Effector memory CD4-positive, alpha-beta T cell (primary cell): ENCODE measurements around the gene ZDHHC21.

Experiments used
- DNase-seq, 3 donors: peaks; one replicate each; pipeline ENCODE4 v3.0.0-alpha.2; 2020
- H3K27ac ChIP-seq: 2 replicates; pipeline ENCODE4 v1.7.0; 2013; ENCODE audit warnings: mild to moderate bottlenecking, low read length, moderate library complexity; ENCODE audit not compliant: insufficient read depth, poor library complexity, severe bottlenecking
- H3K27me3 ChIP-seq: replicated peaks from 2 replicates; pipeline ENCODE4 v1.7.0; 2013; ENCODE audit warnings: mild to moderate bottlenecking, low read length; ENCODE audit not compliant: insufficient read depth, control insufficient read depth, poor library complexity, severe bottlenecking
- H3K36me3 ChIP-seq: 2 replicates; pipeline ENCODE4 v1.7.0; 2013; ENCODE audit warnings: mild to moderate bottlenecking, low read length, moderate library complexity; ENCODE audit not compliant: control insufficient read depth, insufficient read depth
- H3K4me1 ChIP-seq: 2 replicates; pipeline ENCODE4 v1.7.0; 2013; ENCODE audit warnings: low read length, mild to moderate bottlenecking; ENCODE audit not compliant: control insufficient read depth, insufficient read depth, poor library complexity, severe bottlenecking
- H3K4me3 ChIP-seq: 2 replicates; pipeline ENCODE4 v1.7.0; 2013; ENCODE audit warnings: low read length, low read depth, mild to moderate bottlenecking; ENCODE audit not compliant: insufficient read depth, poor library complexity, severe bottlenecking
- H3K9me3 ChIP-seq: 2 replicates; pipeline ENCODE4 v1.7.0; 2013; ENCODE audit warnings: mild to moderate bottlenecking, low read length, moderate library complexity; ENCODE audit not compliant: control insufficient read depth
- total RNA-seq, 3 donors: gene quantifications; one replicate each; lab custom pipeline; 2026; lab: John Stamatoyannopoulos, UW

ZDHHC21 gene, protein sequence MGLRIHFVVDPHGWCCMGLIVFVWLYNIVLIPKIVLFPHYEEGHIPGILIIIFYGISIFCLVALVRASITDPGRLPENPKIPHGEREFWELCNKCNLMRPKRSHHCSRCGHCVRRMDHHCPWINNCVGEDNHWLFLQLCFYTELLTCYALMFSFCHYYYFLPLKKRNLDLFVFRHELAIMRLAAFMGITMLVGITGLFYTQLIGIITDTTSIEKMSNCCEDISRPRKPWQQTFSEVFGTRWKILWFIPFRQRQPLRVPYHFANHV
- 18.0 to 26.1 (median 19.8) reads per million in 3 donors for total RNA-seq

GRCh38 chr9:14693251-14693861, at the start of gene ZDHHC21:
ZDHHC21 (minus strand) TSS chr9:14693432; CDS start chr9:14674340, 19,092 bp downstream.
- Histone ChIP-seq H3K4me1 (peaks cover 5% of the 10 kb centered on the region), H3K4me3 (peak within 1 kb of the TSS; percentile 75), H3K36me3 (no peaks in the 10 kb centered on the region), H3K27me3 (no peaks in the 10 kb centered on the region), H3K9me3 (no peaks in the 10 kb centered on the region), H3K27ac (peak within 1 kb of the TSS; percentile 21)
- DNase-seq: peak; percentile 19 to 24 (median 24)

DNA sequence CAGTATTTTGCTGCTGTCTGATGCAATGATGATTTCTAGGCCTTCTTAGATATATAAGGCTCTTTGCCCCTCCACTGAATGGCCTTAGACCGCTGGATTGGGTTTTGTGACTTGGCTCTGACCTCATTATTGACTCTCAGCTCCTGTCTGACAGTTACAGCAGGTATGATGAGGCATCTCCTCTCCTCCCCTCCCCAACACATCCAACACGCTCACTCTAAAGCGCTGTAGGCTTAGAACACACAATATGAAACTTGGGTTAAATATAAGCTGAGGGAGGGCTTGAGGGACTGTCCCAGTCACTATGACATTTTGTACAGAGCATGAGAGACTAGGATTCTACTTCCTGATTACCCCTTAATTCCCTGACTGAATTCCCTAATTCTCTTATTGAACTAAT, 48.1 kb upstream of the ZDHHC21 start:
- Histone ChIP-seq H3K4me3 (no peak overlapping the region), H3K36me3 (no peaks in the 10 kb centered on the region), H3K9me3 (no peaks in the 10 kb centered on the region), H3K4me1 (no peaks in the 10 kb centered on the region), H3K27ac (no peak overlapping the region), H3K27me3 (peaks cover 2% of the 10 kb centered on the region)
- no peak for DNase-seq

DNA sequence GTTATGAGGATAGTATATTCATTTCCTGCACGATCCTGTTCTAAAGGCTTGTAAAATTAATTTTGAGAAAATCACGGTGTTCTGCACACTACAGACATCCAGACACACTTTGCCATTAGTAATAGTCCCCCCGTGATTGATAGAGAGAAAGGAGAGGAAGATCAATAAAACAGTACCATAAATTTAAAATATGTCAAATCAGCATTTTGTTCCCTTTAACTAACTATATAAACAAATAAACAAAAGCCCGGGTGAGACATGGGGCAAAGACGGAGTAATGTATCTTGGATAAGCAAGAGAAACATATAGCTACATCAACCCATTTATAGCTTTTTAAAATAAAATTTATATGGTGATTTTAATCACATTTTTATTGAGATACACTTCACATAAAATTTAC, 39.9 kb upstream of the ZDHHC21 start:
- H3K9me3 ChIP-seq: no peaks in the 10 kb centered on the region
- no peak overlapping the region for H3K4me3 ChIP-seq
- H3K36me3 ChIP-seq: no peaks in the 10 kb centered on the region
- peaks cover 3% of the 10 kb centered on the region for H3K27me3 ChIP-seq
- no peaks in the 10 kb centered on the region for H3K4me1 ChIP-seq
- DNase-seq: no peak
- H3K27ac ChIP-seq: no peak overlapping the region

GRCh38 chr9:14731294-14731981, 38.2 kb upstream of the ZDHHC21 start:
- no peak overlapping the region for H3K27ac ChIP-seq
- H3K4me1 ChIP-seq: no peaks in the 10 kb centered on the region
- H3K27me3 ChIP-seq: peaks cover 2% of the 10 kb centered on the region
- DNase-seq: no peak
- H3K36me3 ChIP-seq: no peaks in the 10 kb centered on the region
- H3K9me3 ChIP-seq: no peaks in the 10 kb centered on the region
- H3K4me3 ChIP-seq: no peak overlapping the region

- H3K4me1 ChIP-seq: no peaks in the 10 kb centered on the region
- no peak overlapping the region for H3K27ac ChIP-seq
- no peak for DNase-seq
- H3K36me3 ChIP-seq: no peaks in the 10 kb centered on the region
- no peaks in the 10 kb centered on the region for H3K9me3 ChIP-seq
- no peak overlapping the region for H3K4me3 ChIP-seq
- H3K27me3 ChIP-seq: no peaks in the 10 kb centered on the region
Observed at GRCh38 chr9:14730461-14730898, 37.2 kb upstream of the ZDHHC21 start.

DNA sequence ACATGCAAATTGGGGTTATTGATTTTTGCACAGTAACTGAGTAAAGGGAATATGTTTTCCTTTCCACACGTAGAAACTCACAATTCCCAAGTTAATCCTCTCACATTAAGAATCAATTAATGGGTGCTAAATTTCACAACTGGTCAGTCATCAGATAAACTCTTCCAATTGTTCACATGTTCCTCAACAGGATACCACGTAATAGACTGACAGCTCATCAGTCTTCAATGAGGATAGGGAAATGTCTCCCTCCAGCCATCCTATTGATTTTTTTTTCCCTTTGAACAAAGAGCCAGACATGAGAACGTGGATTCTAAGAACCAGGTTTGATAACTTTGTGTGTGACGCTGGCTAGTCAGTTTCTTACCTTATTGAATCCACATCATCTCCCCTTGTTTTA, 30.1 kb upstream of the ZDHHC21 start:
- DNase-seq: no peak
- no peak overlapping the region for H3K4me3 ChIP-seq

DNA sequence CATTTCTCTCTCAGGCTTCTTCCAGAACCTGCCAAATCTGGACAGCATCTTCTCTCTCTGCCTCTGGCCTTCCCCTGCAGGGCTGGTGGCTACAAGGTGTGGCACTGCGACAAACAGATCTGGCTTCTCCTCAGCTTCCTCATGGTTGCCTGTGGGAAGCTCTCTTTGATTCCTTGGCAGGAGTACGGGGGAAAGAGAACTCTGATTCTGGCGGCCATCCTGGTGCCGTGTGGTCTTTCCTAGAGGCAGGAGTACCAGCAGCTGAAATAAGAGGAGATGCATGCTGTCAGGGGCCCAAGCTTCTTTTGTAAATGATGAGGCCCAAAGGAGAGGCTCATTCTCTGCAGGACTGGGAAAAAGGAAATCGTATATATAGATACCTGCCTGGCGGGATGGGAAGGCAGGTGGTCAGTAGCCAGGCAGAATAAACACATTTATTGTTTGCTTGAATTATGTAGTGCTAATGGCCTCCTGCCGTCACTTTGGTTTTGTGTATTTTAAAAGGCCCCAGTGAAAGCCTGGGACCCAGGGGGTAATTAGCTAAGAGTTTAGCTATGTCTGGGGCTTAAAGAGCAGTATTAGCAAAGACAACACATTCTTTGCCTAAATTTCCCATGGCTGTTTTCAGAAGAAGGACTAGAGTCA, 29.3 kb upstream of the ZDHHC21 start, which contains the start of gene CER1:
TSS of gene CER1 (minus strand) at position 343 of the 645 bp plus-strand sequence. CDS start at position 282, 61 bp downstream.
- Histone ChIP-seq H3K27ac (no peak within 1 kb of the TSS), H3K4me3 (no peak within 1 kb of the TSS), H3K4me1 (no peaks in the 10 kb centered on the region), H3K9me3 (no peaks in the 10 kb centered on the region), H3K27me3 (no peaks in the 10 kb centered on the region), H3K36me3 (no peaks in the 10 kb centered on the region)
- no peak for DNase-seq

More for the DNA sequence above, 30.1 kb upstream of the ZDHHC21 start:
- Histone ChIP-seq H3K4me1 (no peaks in the 10 kb centered on the region), H3K27ac (no peak overlapping the region), H3K36me3 (no peaks in the 10 kb centered on the region), H3K27me3 (no peaks in the 10 kb centered on the region), H3K9me3 (no peaks in the 10 kb centered on the region)

- no peaks in the 10 kb centered on the region for H3K9me3 ChIP-seq
- H3K27ac ChIP-seq: no peak overlapping the region
- no peaks in the 10 kb centered on the region for H3K4me1 ChIP-seq
- H3K4me3 ChIP-seq: no peak overlapping the region
- no peak for DNase-seq
- no peaks in the 10 kb centered on the region for H3K27me3 ChIP-seq
- no peaks in the 10 kb centered on the region for H3K36me3 ChIP-seq
Observed at GRCh38 chr9:14719231-14719923, 26.1 kb upstream of the ZDHHC21 start.

DNA sequence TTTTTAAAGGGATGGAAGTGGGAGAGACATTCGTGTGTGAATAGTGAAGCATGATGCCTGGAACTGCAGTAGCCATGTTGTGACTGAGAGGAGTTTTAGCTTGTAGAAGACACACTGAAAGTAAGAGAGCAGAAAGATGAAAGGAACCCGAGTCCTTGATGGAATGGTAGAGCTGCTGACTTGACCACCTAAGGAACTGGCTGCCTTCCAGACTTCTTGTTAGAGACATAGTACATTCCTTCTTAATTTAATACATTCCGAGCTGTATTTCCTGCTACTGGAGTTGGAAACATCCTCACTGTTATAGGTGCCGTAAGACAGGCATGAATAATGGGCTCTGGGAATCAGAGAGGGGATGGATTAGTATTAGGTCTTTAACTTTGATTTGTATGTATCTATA, 21.9 kb upstream of the ZDHHC21 start:
- Histone ChIP-seq H3K9me3 (no peaks in the 10 kb centered on the region), H3K4me3 (no peak overlapping the region), H3K36me3 (no peaks in the 10 kb centered on the region), H3K27ac (no peak overlapping the region), H3K4me1 (no peaks in the 10 kb centered on the region), H3K27me3 (no peaks in the 10 kb centered on the region)
- no peak for DNase-seq
